Ramos (cell line): ENCODE measurements around the gene PGAP6.
"Not testable (repeated sequence)": the region's sequence is repeated elsewhere in the genome, so short reads cannot be mapped to it uniquely, and the experiment has no call there.

Experiments used
- in situ Hi-C: fragments of 300-500 bp; cut with MboI; formaldehyde crosslinking; loops from one replicate; pipeline ENCODE4 v1.14.3; 2022; ENCODE audit warnings: low sequenced_read_pairs; ENCODE audit not compliant: unreplicated experiment

The PGAP6 gene

DNA sequence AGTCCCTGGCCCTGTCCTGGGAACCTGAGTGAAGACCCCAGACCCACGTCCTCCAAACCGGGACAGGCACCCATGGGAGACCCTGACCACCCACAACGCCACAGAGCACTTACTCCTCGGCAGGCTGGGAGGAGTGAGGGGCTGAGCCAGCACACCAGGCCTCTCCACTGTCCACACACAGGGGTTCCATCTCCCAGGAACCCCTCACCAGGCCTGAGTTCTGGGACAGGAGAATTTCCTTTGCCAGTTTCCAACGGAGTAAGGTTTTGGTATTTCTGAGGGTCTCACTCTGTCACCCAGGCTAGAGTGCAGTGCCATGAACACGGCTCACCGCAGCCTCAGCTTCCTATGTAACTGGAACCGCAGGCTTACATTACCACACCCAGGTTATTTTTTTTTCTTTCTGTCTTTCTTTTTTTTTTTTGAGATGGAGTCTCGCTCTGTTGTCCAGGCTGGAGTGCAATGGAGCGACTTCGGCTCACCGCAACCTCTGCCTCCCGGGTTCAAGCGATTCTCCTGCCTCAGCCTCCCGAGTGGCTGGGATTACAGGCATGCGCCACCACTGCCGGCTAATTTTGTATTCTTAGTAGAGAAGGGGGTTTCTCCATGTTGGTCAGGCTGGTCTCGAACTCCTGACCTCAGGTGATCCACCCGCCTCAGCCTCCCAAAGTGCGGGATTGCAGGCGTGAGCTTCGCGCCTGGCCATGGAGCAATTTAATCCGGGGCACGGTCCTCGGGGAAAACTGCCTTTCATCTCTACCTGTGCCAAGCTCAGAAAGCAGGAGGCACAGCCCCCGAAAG, 1.6 kb downstream of the PGAP6 start:
- in situ Hi-C loops: no loop called here

DNA sequence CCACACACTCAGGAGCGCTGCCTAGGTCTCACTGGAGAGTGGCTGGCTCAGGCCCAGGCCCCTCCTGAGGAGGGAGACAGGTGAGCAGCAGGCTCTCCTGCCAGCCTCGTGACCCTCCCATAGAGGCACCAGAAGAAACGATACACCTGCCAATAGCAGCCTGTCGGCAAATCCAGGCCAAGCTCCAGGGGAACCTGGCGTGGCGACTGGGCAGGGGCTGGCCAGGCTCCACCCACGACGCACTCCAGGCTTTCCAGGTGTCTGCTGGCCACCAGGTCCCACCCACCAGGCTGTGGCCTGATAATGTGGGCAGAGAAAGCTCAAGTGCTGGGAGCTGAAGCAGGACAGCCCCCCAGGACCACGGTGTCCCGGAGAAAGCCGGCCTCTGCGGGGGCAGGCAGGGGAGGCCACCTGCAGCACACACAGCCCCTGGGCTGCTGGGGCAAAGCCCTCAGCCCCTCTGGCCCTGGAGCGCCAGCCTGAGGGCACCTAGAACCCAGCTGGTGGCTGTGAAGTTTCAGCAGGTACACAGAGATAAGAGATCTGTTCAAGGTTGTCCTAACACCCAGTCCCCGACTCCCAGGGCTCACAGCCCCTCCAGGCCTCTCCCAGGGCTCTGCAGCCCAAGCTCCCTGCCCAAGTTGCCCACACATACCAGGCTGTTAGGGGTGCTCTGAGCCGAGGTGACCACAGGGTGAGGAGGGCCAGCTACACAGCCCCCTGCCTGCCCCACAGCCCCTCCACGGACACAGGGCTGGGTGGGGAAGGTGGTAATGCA, 2.4 kb downstream of the PGAP6 start:
- in situ Hi-C loops: no loop called here

DNA sequence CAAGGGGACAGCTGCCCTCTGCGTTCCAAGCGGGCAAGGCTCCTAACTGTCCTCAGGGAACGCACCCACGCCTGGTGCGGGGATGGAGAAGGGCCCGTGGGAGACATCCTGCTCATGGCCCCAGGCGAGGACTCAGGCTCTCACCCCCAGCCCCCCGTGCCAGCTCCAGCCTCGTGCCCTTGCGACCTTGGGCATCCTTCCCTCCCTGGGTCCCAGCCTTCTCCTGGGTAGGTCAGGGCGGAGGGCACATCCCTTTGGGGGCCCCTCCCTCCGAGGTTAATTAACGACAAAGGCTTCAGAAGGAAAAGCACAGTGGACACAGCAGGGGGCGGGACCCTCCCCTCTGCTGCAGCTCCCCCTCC, 3.0 kb downstream of the PGAP6 start:
- in situ Hi-C loops: no loop called here

DNA sequence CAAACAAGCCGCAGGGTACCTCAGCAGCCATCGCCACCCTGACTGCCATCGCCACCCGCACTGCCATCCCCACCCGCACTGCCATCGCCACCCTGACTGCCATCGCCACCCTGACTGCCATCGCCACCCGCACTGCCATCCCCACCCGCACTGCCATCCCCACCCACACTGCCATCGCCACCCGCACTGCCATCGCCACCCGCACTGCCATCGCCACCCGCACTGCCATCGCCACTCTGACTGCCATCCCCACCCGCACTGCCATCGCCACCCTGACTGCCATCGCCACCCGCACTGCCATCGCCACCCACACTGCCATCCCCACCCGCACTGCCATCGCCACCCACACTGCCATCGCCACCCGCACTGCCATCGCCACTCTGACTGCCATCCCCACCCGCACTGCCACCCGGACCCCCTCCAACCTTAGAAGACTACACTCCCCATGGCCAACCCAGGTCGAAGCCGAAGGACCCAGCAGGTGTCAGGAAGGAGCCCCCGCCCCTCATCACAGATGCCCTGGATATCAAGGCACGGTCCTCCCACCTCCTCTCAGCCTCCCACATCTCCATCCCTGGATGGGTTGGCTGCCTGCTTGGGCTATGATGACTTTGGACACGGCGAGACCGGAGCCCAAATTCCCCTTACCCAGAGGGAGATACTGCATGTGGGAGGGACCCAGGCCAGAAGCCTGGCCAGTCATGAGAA, 3.5 kb downstream of the PGAP6 start:
- in situ Hi-C loops: not testable (repeated sequence)

DNA sequence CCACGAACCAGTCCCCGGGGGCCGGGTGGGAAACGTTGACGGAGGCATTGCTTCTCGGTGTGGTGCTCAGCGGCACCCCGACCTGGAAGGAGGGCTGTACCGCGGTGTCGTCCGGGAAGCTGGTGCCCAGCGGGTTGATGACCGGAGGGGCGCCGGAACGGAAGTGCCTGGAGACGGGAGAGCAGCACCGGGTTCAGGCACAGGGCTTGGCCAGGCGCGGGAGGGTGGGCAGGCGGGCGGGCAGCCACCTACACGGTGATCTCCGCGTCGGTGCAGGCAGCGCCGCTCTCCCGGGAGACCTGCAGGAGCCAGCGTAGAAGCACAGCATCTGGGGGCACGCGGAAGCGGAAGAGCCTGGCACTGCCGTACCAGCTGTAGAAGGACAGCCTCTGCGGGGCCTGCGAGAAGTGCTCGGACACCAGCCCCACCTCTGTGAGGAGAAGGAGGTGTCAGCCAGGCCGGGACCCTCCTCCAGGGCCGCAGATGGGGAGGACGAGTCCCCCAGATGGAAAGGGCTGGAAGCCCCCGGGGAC, 4.3 kb downstream of the PGAP6 start:
- in situ Hi-C loops: no loop called here

DNA sequence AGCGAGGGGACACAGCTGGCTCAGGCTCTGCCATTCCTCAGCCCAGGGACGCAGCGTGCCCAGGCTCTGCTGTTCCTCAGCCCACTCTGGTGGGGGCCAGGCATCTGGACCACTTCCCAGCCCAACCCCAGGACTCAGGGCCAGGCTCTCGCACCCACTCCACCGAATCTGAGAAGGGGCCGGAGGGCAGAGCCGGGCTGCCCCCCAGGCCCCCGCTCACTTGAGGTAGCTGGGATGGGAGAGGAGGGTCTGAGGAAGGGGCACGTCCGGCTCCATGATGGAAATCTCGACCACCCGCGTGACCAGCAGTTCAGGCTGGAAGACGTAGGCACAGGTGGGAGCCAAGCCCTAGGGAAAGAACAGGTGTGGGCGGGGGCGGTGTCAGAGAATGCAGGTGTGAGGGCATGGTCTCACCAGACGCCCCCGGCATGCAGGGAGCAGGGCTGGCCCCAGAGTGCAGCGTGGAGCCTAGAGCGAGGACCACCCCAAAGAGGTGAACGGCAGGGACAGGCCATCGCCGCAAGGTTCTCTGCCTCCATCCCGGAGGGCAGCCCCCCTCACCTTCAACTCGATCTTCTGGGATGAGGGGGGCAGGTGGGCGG, 4.9 kb downstream of the PGAP6 start:
- in situ Hi-C loops: no loop called here

DNA sequence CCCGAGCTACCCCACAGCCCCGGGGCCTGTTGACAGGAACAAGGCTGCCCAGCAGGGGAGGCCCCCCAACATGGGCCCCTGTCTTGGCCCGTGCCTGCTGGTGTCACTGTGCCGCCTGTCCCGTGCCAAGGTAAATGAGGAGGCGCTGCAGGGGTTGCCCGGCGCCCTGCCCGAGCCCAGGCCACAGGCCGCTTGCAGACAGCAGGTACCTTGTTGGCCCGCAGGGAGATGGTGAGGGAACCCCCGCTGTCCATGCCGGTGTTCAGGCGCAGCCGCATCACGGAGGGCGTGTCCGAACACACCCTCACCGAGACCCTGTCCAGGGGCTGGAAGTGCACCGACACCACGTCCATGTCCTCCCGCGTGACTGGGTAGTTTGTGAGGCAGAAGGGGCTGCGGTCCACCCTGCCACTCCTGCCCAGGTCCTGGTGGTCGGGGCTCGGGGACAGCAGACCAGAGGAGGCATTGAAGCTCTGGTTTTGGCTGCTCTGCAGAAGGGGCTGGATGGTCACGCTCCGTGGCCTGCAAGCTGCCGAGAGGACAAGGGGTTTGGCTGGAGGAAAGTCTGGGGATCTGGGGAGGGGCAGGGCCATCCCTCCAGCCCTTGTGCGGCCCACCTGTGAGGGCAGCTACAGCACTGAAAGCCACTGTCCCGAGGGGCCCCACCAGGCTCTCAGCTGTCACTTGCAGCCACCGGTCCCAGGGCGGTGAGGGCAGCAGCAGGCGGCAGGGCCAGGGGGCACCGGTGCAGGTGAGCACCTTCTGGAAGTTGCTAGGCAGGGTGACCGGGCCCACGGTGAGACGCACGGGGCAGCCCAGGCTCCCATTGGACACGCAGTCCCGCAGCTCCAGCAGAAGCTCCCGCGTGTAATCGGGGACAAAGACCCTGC, 5.6 kb downstream of the PGAP6 start:
- in situ Hi-C loops: no loop called here

DNA sequence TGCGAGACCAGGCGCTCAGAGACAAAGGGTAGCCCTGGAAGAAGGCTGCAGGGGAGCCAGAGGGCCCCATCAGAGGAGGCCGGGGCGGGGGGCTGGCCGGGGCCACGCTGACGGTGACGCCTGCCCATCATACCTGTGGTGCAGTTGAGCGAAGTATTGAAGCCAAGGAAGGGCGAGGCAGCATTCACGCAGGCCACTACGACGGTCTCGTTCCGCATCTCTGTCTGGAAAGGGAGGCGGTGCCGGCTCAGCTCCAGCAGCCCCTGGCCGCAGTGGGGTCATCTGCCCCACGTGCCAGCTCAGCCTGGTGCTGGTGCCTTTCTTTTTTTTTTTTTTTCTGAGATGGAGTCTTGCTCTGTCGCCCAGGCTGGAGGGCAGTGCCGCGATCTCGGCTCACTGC, 6.6 kb downstream of the PGAP6 start:
- in situ Hi-C loops: no loop called here

DNA sequence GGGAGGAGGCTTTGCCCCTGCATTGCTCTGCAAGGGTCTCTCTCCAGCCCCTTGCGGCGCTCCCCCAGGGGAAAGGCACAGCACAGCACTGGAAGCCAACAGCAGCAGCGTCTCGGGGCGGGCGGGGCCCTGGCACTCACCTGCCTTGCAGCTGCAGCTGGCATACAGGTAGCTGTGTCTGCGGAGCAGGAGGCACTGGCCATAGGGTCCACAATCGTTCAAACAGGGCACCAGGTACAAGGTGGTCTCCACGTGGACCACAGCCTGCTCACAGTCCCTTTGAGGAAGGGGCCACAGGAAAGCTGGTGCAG, 7.2 kb downstream of the PGAP6 start:
- in situ Hi-C loops: no loop called here

DNA sequence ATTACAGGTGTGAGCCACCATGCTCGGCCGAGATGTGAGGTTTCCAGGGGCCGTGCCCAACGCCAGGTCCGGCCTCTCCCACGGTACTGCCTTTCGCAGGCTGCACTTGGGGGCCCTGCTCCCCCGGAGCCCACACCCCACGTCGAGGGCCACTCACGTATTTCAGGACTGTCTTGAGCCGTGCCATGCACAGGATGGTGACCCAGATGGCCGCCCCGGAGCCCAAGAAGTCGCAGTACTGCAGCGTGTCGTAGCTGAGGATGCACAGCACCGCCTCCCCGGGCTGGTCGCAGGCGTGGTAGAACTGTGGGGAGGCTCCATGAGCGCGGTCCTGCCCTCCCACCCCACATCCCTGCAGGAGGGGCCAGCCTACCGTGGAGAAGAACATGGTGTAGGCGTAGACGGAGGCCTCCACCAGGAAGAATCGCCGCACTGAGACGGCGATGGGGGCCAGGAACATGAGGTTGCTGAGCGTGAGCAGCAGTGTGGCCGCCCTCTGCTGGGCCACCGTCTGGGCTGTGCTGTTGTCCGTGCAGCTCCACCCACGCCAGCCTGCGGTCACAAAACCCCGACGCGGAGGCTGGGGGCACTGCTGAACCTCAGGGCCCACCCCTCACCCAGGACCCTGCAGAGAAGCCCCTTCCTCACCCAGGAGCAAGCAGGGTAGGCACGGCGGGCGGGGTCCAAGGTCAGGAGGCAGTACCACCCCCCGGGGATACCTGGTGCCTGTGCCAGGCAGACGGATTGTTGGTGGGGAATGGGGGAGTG, 7.7 kb downstream of the PGAP6 start:
- in situ Hi-C loops: no loop called here

DNA sequence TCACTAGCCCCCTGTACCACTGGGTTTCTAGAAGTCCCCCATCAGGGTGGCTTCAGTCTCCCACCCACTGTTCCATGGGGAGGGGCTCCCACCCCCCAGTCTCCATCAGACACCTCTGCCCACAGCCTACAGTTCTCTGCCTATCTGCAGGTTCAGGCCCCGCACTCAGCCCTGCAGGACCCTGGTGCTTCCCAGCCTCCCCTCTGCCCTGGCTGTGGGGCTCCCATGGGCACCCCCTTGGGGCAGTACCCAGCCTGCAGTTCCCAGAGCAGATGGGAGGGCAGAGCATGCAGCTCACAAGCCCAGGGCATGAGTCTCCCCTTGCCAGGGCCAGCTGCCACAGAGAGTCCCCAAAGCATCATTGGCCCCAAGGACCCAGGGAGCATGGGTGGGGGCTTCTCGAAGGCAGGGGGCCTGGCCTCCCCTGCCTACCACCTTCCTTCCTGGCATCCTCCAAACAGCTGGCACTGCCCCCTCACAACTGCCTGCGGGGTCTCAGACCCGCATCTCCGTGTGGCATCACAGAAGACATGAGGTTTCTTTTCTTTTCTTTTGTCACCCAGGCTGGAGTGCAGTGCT, 8.7 kb downstream of the PGAP6 start:
- in situ Hi-C loops: no loop called here

DNA sequence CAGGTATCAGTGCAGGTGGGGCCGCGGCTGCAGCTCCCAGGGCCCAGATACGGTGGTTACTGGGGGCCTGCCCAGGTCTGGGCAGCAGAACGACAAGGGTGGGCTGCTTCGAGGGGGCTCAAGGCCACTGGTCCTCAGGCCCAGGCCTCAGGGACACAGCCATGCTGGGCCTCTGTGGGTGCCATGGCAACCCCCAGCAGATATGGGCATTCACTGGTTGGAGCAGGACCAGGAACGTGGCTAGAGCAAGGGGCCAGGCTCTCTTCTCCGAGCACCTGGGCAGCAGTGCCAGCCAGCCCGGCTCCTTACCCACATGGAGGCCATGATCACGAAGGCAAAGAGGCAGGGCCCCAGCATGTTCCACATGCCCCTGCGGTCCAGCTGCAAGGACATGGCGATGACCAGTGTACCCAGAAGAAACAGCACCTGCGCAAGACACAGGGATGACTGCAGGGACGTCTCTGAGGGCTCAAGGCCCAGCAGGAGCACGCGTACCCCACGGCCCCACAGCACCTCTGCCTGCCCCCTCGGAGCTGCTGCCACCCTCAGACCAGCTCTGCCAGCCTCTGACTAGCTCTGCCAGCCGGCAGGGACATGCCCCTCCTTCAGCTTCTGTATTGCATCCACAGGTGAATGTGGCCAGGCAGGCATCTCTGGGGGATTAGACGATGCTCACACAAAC, 9.3 kb downstream of the PGAP6 start:
- in situ Hi-C loops: no loop called here

DNA sequence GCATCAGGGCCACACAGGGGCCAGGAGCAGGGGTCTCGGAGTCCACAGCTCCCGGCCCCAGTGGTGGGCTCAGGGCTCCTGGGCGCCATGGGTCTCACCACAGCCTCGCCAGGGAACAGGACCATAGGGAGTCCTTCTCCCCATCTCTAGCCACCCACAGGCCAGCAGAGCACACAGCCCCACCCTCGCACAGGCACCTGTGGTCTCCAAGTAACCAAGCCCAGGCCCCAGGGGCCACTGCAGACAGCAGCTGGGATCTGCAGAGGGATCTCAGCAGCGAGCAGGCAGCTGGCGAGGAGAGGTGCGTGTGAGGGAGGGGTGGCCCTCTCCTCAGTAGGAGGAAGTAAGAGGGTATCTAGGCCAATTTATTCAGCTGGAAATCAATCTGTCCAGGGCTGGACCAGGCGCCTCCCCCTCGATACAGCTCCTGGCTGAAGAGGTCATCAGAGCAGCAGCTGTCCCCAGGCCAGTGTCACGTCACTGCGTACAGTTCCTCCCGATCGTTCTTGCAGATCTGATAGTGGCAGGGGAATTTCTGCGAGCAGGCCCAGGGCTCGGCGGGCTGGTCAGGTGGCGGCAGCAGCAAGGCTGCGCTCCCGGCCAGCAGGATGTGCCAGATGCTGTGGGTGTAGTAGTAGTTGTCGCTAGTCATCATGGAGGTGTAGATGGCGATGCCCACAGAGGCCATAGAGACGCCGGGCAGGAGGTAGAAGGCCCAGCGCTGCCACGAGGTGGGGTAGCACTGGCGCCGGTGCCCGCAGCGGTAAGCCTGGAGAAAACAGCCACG, 10.1 kb downstream of the PGAP6 start:
- in situ Hi-C loops: no loop called here

DNA sequence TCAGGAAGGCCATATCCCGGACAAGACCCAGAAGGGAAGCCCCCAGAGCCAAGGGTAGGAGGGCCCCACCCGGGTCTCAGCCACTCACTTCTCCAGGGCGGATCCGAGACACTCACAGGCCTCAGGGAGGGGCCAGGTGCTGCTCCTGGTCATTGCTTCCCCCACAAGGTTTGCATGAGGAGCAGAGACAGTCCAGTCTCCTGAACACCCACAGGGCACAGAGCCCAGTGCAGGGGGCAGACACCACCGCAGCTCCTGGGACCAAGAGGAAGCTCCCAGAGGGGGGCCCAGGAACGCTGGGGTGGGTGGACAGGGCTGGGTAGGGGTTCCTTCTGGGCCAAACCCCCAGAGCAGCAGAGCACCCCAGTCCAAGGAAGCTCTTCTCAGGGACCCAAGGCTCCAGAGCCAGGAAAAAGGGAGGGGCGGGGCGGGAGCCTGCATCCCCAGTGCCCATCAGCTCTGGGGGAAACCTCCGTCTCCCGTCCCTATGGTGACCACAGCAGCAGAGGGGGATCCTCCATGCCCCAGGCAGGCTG, 10.7 kb downstream of the PGAP6 start:
- in situ Hi-C loops: no loop called here

DNA sequence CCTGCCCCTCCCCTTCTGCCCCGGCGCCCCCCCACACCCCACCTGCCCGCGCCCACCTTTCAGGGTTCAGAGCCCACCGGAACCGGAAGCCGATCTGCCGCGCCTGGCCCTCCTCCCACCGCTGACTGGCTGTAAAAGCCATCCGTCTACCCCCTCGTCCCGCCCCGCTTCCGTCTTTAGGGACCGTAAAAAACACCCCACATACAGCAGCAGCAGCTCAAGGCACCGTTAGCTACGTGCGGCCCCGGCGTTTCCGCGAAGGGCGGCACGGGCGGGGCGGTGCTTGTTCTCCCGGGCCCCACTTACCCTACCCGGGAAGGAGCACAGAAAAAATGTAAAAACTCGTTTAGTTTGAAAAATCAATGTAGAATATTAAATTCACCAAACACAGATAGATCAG, 11.3 kb downstream of the PGAP6 start, which contains the start of gene MRPL28:
MRPL28 (minus strand) TSS at position 96 of the 400 bp plus-strand sequence. CDS start 320 bp downstream, outside the sequence.
- in situ Hi-C loops: no loop called here

DNA sequence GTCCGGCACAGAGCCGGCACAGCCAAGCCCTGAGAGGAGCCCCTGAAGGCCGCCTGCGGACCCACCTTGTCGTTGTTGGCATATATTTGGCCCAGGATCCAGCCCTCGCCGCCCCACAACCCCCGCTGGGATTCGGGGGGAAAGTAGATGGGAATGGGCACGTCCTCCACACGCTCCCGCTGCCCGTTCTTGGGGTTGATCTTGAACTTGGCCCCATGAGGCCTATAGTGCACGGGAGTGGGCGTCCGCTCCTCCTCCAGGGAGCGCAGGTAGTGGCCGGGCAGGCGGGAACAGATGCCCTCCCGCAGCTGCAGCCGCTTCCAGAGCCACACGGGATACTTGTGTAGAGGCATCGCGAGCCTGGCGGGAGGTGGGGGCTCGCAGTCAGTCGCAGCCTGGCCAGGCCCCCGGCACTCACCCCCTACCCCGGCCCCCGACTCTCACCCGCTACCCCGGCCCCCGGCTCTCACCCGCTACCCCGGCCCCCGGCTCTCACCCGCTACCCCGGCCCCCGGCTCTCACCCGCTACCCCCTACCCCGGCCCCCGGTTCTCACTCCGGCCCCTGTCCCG, 11.8 kb downstream of the PGAP6 start:
- in situ Hi-C loops: no loop called here
